Mesodermal cell (in vitro differentiated cells): Measurements from ENCODE around the gene CD244.

Experiments
- H3K27ac ChIP-seq: 2 replicates; pipeline ENCODE4 v1.7.0; 2013; ENCODE audit warnings: mild to moderate bottlenecking, low read depth, low read length, moderate library complexity; ENCODE audit not compliant: severe bottlenecking
- H3K36me3 ChIP-seq: 2 replicates; pipeline ENCODE4 v1.7.1; 2013; ENCODE audit warnings: mild to moderate bottlenecking, low read length, moderate library complexity; ENCODE audit not compliant: control insufficient read depth, insufficient read depth
- H3K4me1 ChIP-seq: one replicate; pipeline ENCODE4 v1.7.1; 2013; ENCODE audit warnings: mild to moderate bottlenecking, low read length; ENCODE audit not compliant: insufficient read depth, control insufficient read depth, poor library complexity, severe bottlenecking
- H3K4me3 ChIP-seq: 2 replicates; pipeline ENCODE4 v1.7.0; 2013; ENCODE audit warnings: low read length, control low read depth, mild to moderate bottlenecking; ENCODE audit not compliant: insufficient read depth, poor library complexity, severe bottlenecking; ENCODE audit errors: extremely low read depth
- H3K9me3 ChIP-seq: 2 replicates; pipeline ENCODE4 v1.7.1; 2013; ENCODE audit warnings: mild to moderate bottlenecking, low read length, moderate library complexity; ENCODE audit not compliant: control insufficient read depth
- WGBS, 2 experiments: methylation state at CpG; one replicate each; pipeline ENCODE4 v1.1.5; 2013; ENCODE audit warnings: missing lambda C conversion rate in 2 of 2; ENCODE audit not compliant: insufficient coverage in 2 of 2; 5-methylcytosine and 5-hydroxymethylcytosine counted together

Gene CD244

DNA sequence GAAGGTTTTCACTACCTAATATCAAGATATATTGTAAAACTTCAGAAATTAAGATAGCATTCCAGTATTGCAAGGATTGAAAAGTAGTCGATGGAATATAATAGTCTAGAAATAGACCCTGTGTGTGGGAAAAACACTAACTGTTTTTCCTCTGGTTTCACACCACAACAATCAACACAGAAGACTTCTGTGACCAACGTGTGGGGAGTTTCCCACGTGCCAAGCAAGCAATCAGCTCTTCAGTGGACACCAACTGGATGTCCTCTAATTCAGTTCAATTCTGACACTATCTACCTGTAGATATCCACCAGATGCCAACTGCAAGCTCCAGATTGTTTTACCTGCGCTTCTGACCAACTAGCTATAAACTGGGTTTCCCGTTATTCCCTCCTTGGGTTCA is 12.1 kb downstream of the CD244 start:
- Histone ChIP-seq H3K27ac (no peak overlapping the region), H3K4me3 (no peak overlapping the region), H3K36me3 (no peaks in the 10 kb centered on the region), H3K9me3 (no peaks in the 10 kb centered on the region), H3K4me1 (no peaks in the 10 kb centered on the region)
- WGBS, 2 experiments, result 75 to 94% methylated on average over 2 to 3 of the region's 5 CpGs

DNA sequence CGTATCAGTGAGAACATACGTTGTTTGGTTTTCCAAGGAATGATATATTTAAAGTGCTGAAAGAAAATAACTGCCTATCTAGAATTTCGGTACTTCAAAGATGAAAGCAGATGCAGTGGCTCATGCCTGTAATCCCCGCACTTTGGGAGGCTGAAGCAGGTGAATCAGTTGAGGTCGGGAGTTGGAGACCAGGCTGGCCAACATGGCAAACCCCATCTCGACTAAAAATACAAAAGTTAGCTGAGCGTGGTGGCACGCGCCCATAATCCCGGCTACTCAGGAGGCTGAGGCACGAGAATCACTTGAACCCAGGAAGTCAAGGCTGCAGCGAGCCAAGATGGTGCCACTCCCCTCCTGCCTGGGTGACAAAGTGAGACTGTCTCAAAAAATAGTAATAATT is 16.4 kb downstream of the CD244 start:
- WGBS, 2 experiments, result 87 to 95% methylated on average over 10 to 11 of the region's 12 CpGs
- no peak overlapping the region for H3K27ac ChIP-seq
- no peaks in the 10 kb centered on the region for H3K4me1 ChIP-seq
- no peak overlapping the region for H3K4me3 ChIP-seq
- H3K36me3 ChIP-seq, result no peaks in the 10 kb centered on the region
- no peaks in the 10 kb centered on the region for H3K9me3 ChIP-seq

DNA sequence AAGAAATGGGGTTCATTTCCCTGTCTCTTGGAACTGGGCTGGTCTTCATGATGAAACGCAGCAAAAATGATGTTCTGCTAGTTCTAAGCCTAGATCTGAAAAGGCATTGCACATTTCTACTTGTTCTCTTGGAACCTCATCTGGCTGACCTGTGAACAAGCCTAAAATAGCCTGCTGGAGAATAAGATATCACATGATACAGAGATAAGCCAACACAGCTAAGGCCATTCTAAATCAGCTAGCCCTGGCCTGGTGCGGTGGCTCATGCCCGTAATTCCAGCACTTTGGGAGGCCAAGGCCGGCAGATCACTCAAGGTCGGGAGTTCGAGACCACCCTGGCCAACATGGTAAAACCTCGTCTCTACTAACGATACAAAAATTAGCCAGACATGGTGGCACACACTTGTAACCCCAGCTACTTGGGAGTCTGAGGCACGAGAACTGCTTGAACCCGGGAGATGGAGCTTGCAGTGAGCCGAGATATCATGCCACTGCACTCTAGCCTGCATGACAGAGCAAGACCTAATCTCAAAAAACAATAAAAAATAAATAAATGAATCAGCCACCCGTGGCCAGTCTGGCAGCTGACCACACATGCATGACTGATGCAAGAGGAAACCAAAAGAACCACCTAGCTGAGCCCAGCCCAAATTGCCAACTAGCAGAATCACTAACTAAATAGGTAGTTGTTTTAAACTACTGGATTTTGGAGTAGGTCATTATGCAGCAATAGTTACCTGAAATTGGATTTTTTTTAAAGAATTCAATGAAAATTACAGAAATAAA is 18.0 kb downstream of the CD244 start:
- H3K4me3 ChIP-seq, result no peak overlapping the region
- no peaks in the 10 kb centered on the region for H3K9me3 ChIP-seq
- no peak overlapping the region for H3K27ac ChIP-seq
- 83 to 85% methylated on average over 11 of the region's 12 CpGs for WGBS, 2 experiments
- H3K36me3 ChIP-seq, result no peaks in the 10 kb centered on the region
- H3K4me1 ChIP-seq, result no peaks in the 10 kb centered on the region

- H3K36me3 ChIP-seq, result no peaks in the 10 kb centered on the region
- whole genome bisulfite sequencing, 2 experiments, result 87 to 90% methylated on average over 3 to 4 of the region's 4 CpGs
- no peak overlapping the region for H3K4me3 ChIP-seq
- peaks cover 17% of the 10 kb centered on the region for H3K4me1 ChIP-seq
- H3K27ac ChIP-seq, result no peak overlapping the region
- no peaks in the 10 kb centered on the region for H3K9me3 ChIP-seq
These were observed 21.6 kb downstream of the CD244 start for GRCh38 chr1:160841079-160841478.

GRCh38 chr1:160839746-160840145 is 22.9 kb downstream of the CD244 start:
- Histone ChIP-seq H3K9me3 (no peaks in the 10 kb centered on the region), H3K4me3 (no peak overlapping the region), H3K27ac (no peak overlapping the region), H3K4me1 (peaks cover 19% of the 10 kb centered on the region), H3K36me3 (no peaks in the 10 kb centered on the region)
- 92 to 100% methylated on average over 1 to 2 of the region's 2 CpGs for WGBS, 2 experiments

DNA sequence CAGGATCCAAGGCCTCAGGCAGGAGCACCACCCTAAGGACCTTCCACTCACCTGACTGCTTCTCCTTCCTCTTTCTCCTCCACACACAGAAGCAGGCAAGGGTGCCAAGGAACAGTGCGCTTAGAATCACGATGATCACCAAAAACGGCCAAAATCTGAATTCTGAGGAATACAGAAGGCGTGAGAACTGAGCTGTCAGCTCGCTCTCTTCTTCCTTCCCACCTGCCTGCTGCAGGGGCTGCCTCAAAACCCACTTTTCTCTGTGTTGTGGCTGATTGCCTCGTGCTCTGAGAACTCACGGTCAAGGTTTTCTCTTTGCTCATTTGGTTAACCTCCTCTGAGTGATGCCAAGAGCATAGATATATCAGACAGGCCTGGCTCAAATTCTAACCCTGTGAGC is 23.8 kb downstream of the CD244 start:
- peaks cover 19% of the 10 kb centered on the region for H3K4me1 ChIP-seq
- H3K4me3 ChIP-seq, result no peak overlapping the region
- no peak overlapping the region for H3K27ac ChIP-seq
- WGBS, 2 experiments, result 83 to 89% methylated on average over 7 of the region's 7 CpGs
- no peaks in the 10 kb centered on the region for H3K36me3 ChIP-seq
- no peaks in the 10 kb centered on the region for H3K9me3 ChIP-seq

- no peaks in the 10 kb centered on the region for H3K9me3 ChIP-seq
- H3K4me1 ChIP-seq, result peaks cover 19% of the 10 kb centered on the region
- H3K4me3 ChIP-seq, result no peak overlapping the region
- no peaks in the 10 kb centered on the region for H3K36me3 ChIP-seq
- peak overlapping the region; percentile 80 for H3K27ac ChIP-seq
- WGBS, 2 experiments, result 85 to 88% methylated on average over 7 to 9 of the region's 9 CpGs
These were observed 25.0 kb downstream of the CD244 start for GRCh38 chr1:160837558-160838205.

GRCh38 chr1:160836981-160837557 is 25.6 kb downstream of the CD244 start:
- WGBS, 2 experiments, result 91 to 93% methylated on average over 3 of the region's 4 CpGs
- H3K4me1 ChIP-seq, result peaks cover 19% of the 10 kb centered on the region
- no peaks in the 10 kb centered on the region for H3K9me3 ChIP-seq
- H3K4me3 ChIP-seq, result no peak overlapping the region
- H3K27ac ChIP-seq, result peak overlapping the region; percentile 80
- H3K36me3 ChIP-seq, result no peaks in the 10 kb centered on the region

DNA sequence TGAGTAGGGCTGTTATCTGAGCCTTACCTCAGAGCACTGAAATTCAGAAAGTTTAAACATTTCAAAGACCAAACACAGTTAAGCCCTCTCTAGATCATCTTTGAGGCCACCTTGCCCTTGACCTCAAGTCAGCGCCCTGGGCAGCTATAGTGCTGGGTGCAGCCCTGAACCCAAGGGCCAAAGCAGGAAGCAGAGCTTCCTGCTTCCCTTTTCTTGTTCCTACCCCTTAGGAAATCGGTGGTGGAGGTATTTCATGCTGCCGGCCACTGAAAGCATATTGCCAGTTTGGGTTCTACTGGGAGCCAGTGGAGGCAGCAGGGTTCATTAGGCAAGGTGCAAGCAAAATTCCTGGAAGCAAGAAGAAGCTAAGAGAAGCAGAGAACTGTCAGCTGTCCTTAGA is 26.1 kb downstream of the CD244 start:
- no peak overlapping the region for H3K4me3 ChIP-seq
- no peaks in the 10 kb centered on the region for H3K36me3 ChIP-seq
- H3K27ac ChIP-seq, result peak overlapping the region; percentile 6
- peaks cover 19% of the 10 kb centered on the region for H3K4me1 ChIP-seq
- WGBS, 2 experiments, result 90 to 96% methylated on average over 1 to 3 of the region's 3 CpGs
- H3K9me3 ChIP-seq, result no peaks in the 10 kb centered on the region

GRCh38 chr1:160835751-160836150 is 26.9 kb downstream of the CD244 start:
- Histone ChIP-seq H3K4me3 (no peak overlapping the region), H3K27ac (no peak overlapping the region), H3K4me1 (peaks cover 19% of the 10 kb centered on the region), H3K36me3 (no peaks in the 10 kb centered on the region), H3K9me3 (no peaks in the 10 kb centered on the region)
- whole genome bisulfite sequencing, 2 experiments, result 71 to 100% methylated on average over 1 to 3 of the region's 3 CpGs
